Tibial artery (tissue), 4 donors: ENCODE measurements around the gene METTL8.

Experiments
- DNase-seq, 2 donors: peaks; one replicate each; pipeline ENCODE4 v3.0.0-alpha.2; 2019
- H3K27ac ChIP-seq, 2 donors: fragments of 200-600 bp; sonication (generic) in 1 of 2; 1 replicate in 1 of 2; 2 replicates in 1 of 2; pipeline ENCODE4 v1.5.1; 2018 to 2019; ENCODE audit warnings: mild to moderate bottlenecking in 1 of 2
- H3K27me3 ChIP-seq, 2 donors: fragments of 200-600 bp; sonication (generic) in 1 of 2; one replicate each; pipeline versions ENCODE4 v1.5.1 to v1.6.0; 2016 to 2019
- H3K36me3 ChIP-seq, 3 donors: fragments of 200-600 bp; sonication (generic) in 2 of 3; one replicate each; pipeline ENCODE4 v1.5.1; 2016 to 2019; ENCODE audit warnings: mild to moderate bottlenecking in 2 of 3
- H3K4me1 ChIP-seq, 4 donors: fragments of 200-600 bp; sonication (generic) in 2 of 4; 1 replicate in 3 of 4; 2 replicates in 1 of 4; pipeline ENCODE4 v1.5.1; 2016 to 2019
- H3K4me3 ChIP-seq, 2 donors: fragments of 200-600 bp; sonication (generic) in 1 of 2; 1 replicate in 1 of 2; 2 replicates in 1 of 2; pipeline ENCODE4 v1.5.1; 2018 to 2019; ENCODE audit warnings: mild to moderate bottlenecking in 2 of 2
- H3K9me3 ChIP-seq, 3 donors: fragments of 200-600 bp; sonication (generic) in 1 of 3; one replicate each; pipeline ENCODE4 v1.5.1; 2016 to 2019
- intact Hi-C: fragments of 100-400 bp; cut with DNase I; formaldehyde crosslinking; loops from one replicate; pipeline ENCODE4 v1.15.0; 2023; ENCODE audit warnings: low total_unique reads
- TF ChIP-seq, protein P1 (sequence below), 2 experiments: fragments of 200-600 bp in 1 of 2; fragments of 450-650 bp in 1 of 2; IDR thresholded peaks; one replicate each; pipeline ENCODE4 v1.5.1; 2017 to 2019; ENCODE audit warnings: antibody characterized with exemption in 2 of 2, mild to moderate bottlenecking in 1 of 2, moderate library complexity in 1 of 2

METTL8 gene, protein sequence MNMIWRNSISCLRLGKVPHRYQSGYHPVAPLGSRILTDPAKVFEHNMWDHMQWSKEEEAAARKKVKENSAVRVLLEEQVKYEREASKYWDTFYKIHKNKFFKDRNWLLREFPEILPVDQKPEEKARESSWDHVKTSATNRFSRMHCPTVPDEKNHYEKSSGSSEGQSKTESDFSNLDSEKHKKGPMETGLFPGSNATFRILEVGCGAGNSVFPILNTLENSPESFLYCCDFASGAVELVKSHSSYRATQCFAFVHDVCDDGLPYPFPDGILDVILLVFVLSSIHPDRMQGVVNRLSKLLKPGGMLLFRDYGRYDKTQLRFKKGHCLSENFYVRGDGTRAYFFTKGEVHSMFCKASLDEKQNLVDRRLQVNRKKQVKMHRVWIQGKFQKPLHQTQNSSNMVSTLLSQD

DNA sequence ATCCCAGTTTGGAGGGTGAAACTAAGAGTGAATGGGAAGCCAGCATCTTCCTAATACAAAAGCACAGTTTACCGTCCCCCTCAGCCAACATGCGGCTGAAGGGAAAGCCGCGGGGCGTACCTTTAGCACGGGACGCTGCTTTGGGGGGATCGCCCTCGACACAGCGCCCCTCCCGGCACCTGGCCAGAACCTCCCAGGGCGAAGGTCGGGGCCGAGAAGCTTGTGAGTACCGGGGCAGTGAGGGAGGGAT, at the start of gene METTL8:
TSS of gene METTL8 (minus strand) at position 228 of the 250 bp plus-strand sequence. CDS start 41,805 bp downstream, outside the sequence.
- TF ChIP-seq, protein P1, sequence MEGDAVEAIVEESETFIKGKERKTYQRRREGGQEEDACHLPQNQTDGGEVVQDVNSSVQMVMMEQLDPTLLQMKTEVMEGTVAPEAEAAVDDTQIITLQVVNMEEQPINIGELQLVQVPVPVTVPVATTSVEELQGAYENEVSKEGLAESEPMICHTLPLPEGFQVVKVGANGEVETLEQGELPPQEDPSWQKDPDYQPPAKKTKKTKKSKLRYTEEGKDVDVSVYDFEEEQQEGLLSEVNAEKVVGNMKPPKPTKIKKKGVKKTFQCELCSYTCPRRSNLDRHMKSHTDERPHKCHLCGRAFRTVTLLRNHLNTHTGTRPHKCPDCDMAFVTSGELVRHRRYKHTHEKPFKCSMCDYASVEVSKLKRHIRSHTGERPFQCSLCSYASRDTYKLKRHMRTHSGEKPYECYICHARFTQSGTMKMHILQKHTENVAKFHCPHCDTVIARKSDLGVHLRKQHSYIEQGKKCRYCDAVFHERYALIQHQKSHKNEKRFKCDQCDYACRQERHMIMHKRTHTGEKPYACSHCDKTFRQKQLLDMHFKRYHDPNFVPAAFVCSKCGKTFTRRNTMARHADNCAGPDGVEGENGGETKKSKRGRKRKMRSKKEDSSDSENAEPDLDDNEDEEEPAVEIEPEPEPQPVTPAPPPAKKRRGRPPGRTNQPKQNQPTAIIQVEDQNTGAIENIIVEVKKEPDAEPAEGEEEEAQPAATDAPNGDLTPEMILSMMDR (IDR thresholded peaks at IDR 0.05): no peak
- intact Hi-C loops: loop anchor here (5.0 kb wide), 2 partner anchors 89 to 461 kb away; partner anchors contain the start of gene CYBRD1
- Histone ChIP-seq H3K27me3 (no peaks in the 10 kb centered on the region), H3K9me3 (no peaks in the 10 kb centered on the region), H3K4me3 (peak within 1 kb of the TSS; percentile 75 to 93), H3K4me1 (peaks cover 0 to 12% (median 6%) of the 10 kb centered on the region in 4 donors), H3K27ac (peak within 1 kb of the TSS; percentile 94 to 95), H3K36me3 (peaks cover 6 to 14% (median 11%) of the 10 kb centered on the region in 3 donors)
- no peak for DNase-seq

DNA sequence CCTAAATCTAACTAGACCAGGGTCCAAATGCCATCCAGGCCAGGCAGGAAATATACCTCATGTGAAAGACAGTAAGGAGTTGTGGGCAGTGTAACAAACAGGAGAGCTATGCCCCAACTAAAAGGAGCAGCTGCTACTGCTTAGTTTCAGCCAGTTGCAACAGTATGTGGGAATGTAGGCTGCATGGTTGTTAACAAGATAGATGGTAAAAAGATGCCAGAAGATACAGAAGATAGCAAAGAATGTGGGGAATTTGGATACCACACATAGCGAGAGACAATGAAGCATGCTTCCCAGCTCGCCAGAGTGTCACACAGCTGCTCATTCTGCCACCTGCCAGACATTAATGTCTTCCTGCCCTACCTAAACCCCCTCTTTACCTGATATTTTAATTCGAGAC, 49.1 kb upstream of the METTL8 start:
- no peak for DNase-seq
- Histone ChIP-seq H3K4me1 (no peaks in the 10 kb centered on the region), H3K27ac (no peak overlapping the region), H3K9me3 (no peaks in the 10 kb centered on the region), H3K36me3 (peaks cover 0 to 40% (median 9%) of the 10 kb centered on the region in 3 donors), H3K4me3 (no peak overlapping the region), H3K27me3 (no peaks in the 10 kb centered on the region)
- TF ChIP-seq, protein P1 (IDR thresholded peaks at IDR 0.05): no peak
- intact Hi-C loops: no loop called here

DNA sequence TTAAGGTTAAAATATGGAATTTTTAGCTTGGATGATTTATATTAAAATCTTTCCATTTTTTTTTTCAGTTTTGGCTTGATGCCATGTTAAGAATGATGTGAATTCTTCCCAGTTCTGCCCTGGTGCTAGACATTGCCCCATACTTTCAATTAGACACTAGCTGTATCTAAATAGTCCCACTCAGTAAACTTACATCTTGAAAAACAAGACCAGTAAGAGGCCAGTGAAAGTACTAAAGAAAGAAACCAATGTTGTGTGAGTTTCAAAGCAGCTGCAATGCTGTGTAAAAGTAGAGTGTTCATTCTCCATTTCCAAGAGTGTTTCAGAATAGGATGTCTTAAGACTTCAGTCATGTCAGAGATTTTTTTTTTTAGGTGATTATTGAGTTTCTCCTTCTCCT, 48.5 kb upstream of the METTL8 start:
- no peak overlapping the region for H3K27ac ChIP-seq
- H3K4me3 ChIP-seq: no peak overlapping the region
- H3K4me1 ChIP-seq: no peaks in the 10 kb centered on the region
- intact Hi-C loops: no loop called here
- H3K27me3 ChIP-seq: no peaks in the 10 kb centered on the region
- H3K36me3 ChIP-seq: peaks cover 3 to 46% (median 9%) of the 10 kb centered on the region in 3 donors
- no peak for DNase-seq
- TF ChIP-seq, protein P1 (IDR thresholded peaks at IDR 0.05): no peak
- H3K9me3 ChIP-seq: no peaks in the 10 kb centered on the region

DNA sequence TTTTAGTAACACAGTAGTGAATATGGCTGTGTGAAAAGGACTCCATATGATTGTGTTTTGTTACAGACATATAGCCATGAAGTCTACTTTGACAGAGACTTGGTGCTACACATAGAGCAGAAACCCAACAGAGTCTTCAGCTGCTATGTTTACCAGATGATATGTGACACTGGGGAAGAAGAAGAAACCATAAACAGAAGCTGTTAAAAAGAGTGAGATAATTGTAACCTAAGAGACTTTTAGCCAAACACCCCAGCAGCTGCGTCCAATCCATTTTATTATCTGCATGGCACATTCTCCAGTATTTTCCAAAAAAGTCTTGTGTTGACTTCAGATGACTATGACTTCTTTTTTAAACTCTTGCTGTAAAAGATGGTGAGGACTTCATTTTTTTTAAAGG, 47.1 kb upstream of the METTL8 start:
- no peak for DNase-seq
- H3K27me3 ChIP-seq: no peaks in the 10 kb centered on the region
- H3K9me3 ChIP-seq: no peaks in the 10 kb centered on the region
- H3K36me3 ChIP-seq: peaks cover 4 to 47% (median 9%) of the 10 kb centered on the region in 3 donors
- H3K4me1 ChIP-seq: no peaks in the 10 kb centered on the region
- no peak overlapping the region for H3K27ac ChIP-seq
- intact Hi-C loops: no loop called here
- TF ChIP-seq, protein P1 (IDR thresholded peaks at IDR 0.05): no peak
- H3K4me3 ChIP-seq: no peak overlapping the region

DNA sequence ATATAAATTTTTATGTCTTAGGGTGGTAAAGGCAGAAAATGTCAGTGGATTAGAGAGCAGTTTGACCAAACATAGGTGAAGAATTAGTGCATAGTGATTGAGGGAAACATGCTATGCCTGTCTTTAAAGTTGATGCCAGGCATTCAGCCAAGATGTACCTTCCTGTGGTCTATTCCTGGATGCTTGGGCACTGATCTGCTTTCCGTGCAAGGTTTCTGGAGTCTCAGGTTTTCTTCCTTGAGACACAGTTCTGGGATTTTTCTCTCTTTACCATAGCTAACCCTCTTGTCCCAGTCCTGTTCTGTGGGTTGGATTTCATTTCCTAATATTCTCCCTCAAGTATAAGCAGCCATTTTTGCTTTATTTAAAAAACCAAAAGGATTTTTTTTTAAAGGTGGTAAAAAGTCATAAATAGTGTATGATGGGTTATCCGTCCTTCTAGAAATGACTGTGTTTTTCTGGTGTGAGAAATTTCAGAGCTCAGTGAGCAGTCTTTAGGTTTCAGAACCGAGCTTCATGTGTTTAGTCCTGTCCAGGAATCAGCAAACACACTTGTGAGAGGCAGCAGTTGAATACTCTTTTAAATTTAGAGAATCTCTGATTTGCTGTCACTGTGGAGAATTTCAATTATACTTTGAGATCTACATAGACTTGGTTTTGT, 45.5 kb upstream of the METTL8 start:
- Histone ChIP-seq H3K9me3 (no peaks in the 10 kb centered on the region), H3K4me1 (no peaks in the 10 kb centered on the region), H3K27ac (no peak overlapping the region), H3K36me3 (peaks cover 4 to 53% (median 21%) of the 10 kb centered on the region in 3 donors), H3K4me3 (no peak overlapping the region), H3K27me3 (no peaks in the 10 kb centered on the region)
- no peak for DNase-seq
- intact Hi-C loops: no loop called here
- TF ChIP-seq, protein P1 (IDR thresholded peaks at IDR 0.05): no peak
